Measurements from ENCODE around the gene TATDN2. TPM values are rescaled to one million over a fixed set of nuclear protein-coding genes. Genes with fewer than 3 reads are reported as not detected.

TATDN2 gene
- total and polyA plus RNA-seq, 7 donors, result 9.6 to 22.7 (median 18.8) TPM

DNA sequence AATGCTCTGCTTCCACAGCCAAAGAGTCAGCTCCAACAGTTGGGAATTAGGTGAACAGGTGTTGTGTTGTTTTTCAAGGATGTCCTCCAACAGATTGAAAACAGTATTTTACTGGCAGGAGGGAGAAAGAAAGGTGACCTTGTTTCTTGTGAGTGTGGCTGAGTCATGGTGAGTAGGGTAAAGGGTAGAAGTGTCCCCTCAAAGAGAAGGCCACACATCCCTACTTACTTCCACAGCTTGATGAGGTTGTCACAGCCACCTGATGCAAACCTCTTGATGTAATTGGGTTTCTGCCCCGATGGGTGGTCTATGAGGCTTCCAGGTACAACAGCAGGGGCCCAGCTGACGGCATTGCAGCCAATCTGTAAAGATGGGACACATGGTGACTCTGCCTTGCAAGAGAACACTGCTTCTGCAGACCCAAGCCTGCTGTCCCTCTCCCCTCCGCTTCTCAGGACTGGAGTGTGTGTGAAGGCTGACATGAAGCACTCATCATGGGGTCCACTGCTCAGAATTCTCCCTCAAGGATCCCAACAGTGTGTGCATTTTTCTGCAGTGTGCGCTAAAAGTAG lies 57.2 kb downstream of the TATDN2 start:
- Histone ChIP-seq H3K27me3 (ENCODE audit: insufficient read depth in 3 of 3, low read length in 2 of 3) (no peaks in the 10 kb centered on the region), H3K27ac (no peak overlapping the region), H3K4me3 (no peak overlapping the region), H3K9me3 (no peaks in the 10 kb centered on the region), H3K4me1 (peaks cover 6% of the 10 kb centered on the region), H3K36me3 (ENCODE audit: insufficient read depth in 1 of 2, low read depth in 1 of 2) (peaks cover 16 to 96% of the 10 kb centered on the region in 2 donors)
- TF ChIP-seq, protein P1, sequence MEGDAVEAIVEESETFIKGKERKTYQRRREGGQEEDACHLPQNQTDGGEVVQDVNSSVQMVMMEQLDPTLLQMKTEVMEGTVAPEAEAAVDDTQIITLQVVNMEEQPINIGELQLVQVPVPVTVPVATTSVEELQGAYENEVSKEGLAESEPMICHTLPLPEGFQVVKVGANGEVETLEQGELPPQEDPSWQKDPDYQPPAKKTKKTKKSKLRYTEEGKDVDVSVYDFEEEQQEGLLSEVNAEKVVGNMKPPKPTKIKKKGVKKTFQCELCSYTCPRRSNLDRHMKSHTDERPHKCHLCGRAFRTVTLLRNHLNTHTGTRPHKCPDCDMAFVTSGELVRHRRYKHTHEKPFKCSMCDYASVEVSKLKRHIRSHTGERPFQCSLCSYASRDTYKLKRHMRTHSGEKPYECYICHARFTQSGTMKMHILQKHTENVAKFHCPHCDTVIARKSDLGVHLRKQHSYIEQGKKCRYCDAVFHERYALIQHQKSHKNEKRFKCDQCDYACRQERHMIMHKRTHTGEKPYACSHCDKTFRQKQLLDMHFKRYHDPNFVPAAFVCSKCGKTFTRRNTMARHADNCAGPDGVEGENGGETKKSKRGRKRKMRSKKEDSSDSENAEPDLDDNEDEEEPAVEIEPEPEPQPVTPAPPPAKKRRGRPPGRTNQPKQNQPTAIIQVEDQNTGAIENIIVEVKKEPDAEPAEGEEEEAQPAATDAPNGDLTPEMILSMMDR (IDR thresholded peaks at IDR 0.05), result no peak
- 91 to 96% (median 94%) methylated on average over 4 of the region's 4 CpGs for WGBS, 3 donors
- ATAC-seq (peak in 1 of 4 donors; percentile 49), DNase-seq (no peak)
- intact Hi-C loops (cut with DNase I), result no loop called here

DNA sequence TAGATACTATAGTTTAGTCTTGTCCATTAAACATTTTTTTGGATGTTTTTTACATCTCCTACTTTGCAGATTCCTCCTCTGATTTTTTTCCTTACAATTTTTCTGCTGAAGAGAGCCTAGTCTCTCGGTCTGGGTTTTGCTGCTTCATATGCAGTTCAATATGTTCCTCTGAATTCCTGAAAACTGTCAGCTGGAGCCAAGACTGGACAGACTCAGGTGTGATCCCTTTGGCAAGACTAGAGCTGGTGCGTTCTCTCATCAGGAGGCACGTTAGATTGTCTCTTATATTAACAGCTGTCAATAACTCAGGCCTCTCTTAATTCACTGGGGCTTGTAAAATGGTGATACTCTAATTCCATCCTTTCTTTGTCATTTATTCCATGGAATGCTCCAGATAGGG lies 57.9 kb downstream of the TATDN2 start:
- Histone ChIP-seq H3K4me3 (no peak overlapping the region), H3K27me3 (ENCODE audit: insufficient read depth in 3 of 3, low read length in 2 of 3) (no peaks in the 10 kb centered on the region), H3K36me3 (ENCODE audit: insufficient read depth in 1 of 2, low read depth in 1 of 2) (peaks cover 12 to 96% of the 10 kb centered on the region in 2 donors), H3K9me3 (no peaks in the 10 kb centered on the region), H3K4me1 (peaks cover 6% of the 10 kb centered on the region), H3K27ac (peak overlapping the region; percentile 5)
- ATAC-seq (no peak), DNase-seq (no peak)
- intact Hi-C loops (cut with DNase I), result no loop called here
- TF ChIP-seq, protein P1 (IDR thresholded peaks at IDR 0.05), result no peak
- 74 to 94% (median 84%) methylated on average over 3 of the region's 3 CpGs for WGBS, 3 donors

DNA sequence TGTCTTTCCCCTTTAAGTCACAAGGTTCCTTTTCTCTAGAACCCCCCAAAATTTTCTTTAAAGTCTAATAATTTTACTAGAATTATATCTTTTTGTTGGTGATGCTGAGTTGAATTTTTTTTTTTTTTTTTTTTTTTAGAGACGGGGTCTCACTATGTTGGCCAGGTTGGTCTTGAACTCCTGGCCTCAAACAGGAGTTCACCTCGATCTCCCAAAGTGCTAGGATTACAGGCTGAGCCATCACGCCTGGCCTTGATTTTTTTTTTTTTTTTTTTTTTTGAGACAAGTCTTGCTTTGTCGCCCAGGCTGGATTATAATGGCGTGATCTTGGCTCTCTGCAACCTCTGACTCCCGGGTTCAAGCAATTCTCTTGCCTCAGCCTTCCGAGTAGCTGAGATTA lies 60.4 kb downstream of the TATDN2 start:
- peaks cover 5 to 96% of the 10 kb centered on the region in 2 donors for H3K36me3 ChIP-seq (ENCODE audit: insufficient read depth in 1 of 2, low read depth in 1 of 2)
- DNase-seq, result no peak
- TF ChIP-seq, protein P1 (IDR thresholded peaks at IDR 0.05), result no peak
- intact Hi-C loops (cut with DNase I), result no loop called here
- H3K27ac ChIP-seq, result no peak overlapping the region
- no peaks in the 10 kb centered on the region for H3K9me3 ChIP-seq
- peaks cover 6% of the 10 kb centered on the region for H3K4me1 ChIP-seq
- no peak overlapping the region for H3K4me3 ChIP-seq
- no peak for ATAC-seq
- H3K27me3 ChIP-seq (ENCODE audit: insufficient read depth in 3 of 3, low read length in 2 of 3), result no peaks in the 10 kb centered on the region
- WGBS, 3 donors, result 93 to 94% (median 94%) methylated on average over 7 of the region's 7 CpGs

DNA sequence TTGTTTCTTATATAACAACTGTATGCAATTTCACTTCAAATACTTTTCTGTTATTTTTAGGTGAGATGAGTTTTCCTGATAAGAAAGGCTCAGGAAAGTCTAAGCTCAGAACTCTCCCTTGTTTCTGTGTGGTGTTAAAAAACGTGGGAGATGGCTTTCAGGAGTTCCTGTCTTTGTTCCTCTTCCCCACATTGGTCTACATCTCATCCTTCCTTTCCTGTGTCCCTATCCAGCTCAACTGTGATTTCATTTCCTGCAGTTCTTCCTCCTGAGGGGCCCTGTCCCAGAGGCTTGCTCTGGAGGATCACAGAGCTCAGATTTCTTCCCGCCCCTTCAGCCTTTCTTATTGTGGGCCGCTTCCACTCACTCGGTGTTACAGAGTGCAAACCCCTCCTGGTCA lies 61.5 kb downstream of the TATDN2 start:
- Histone ChIP-seq H3K27ac (no peak overlapping the region), H3K9me3 (no peaks in the 10 kb centered on the region), H3K4me3 (no peak overlapping the region), H3K27me3 (ENCODE audit: insufficient read depth in 3 of 3, low read length in 2 of 3) (no peaks in the 10 kb centered on the region), H3K4me1 (peaks cover 6% of the 10 kb centered on the region), H3K36me3 (ENCODE audit: insufficient read depth in 1 of 2, low read depth in 1 of 2) (peaks cover 4 to 96% of the 10 kb centered on the region in 2 donors)
- ATAC-seq, result no peak
- TF ChIP-seq, protein P1 (IDR thresholded peaks at IDR 0.05), result no peak
- no peak for DNase-seq
- intact Hi-C loops (cut with DNase I), result no loop called here
- 54 to 61% (median 59%) methylated on average over 4 of the region's 4 CpGs for WGBS, 3 donors

DNA sequence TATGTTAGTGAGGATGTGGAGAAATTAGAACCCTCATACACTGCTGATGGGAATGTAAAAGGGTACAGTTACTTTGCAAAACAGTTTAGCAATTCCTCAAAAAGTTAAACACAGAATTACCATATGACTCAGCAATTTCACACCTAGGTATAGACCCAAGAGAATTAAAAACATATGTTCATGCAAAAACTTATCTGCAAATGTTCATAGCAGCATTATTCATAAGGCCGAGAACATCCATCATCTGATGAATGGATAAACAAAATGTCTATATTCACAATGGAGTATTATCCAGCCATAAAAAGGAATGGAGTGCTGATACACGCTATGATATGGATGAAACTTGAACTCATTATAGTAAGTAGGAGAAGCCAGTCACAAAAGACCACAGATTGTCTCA lies 62.3 kb downstream of the TATDN2 start:
- no peak overlapping the region for H3K27ac ChIP-seq
- H3K4me1 ChIP-seq, result peaks cover under 1% of the 10 kb centered on the region
- intact Hi-C loops (cut with DNase I), result no loop called here
- H3K27me3 ChIP-seq (ENCODE audit: insufficient read depth in 3 of 3, low read length in 2 of 3), result no peaks in the 10 kb centered on the region
- H3K36me3 ChIP-seq (ENCODE audit: insufficient read depth in 1 of 2, low read depth in 1 of 2), result peaks cover 7 to 96% of the 10 kb centered on the region in 2 donors
- DNase-seq (no peak), ATAC-seq (no peak)
- no peak overlapping the region for H3K4me3 ChIP-seq
- 90 to 95% (median 91%) methylated on average over 2 of the region's 2 CpGs for WGBS, 3 donors
- H3K9me3 ChIP-seq, result no peaks in the 10 kb centered on the region
- TF ChIP-seq, protein P1 (IDR thresholded peaks at IDR 0.05), result no peak

Data from psoas muscle (tissue), 8 donors.